ENCODE results near the gene MYO5A. TPM values are rescaled to one million over a fixed set of nuclear protein-coding genes. Genes with fewer than 3 reads are reported as not detected.

MYO5A gene
- total and polyA plus RNA-seq, 2 donors (not counting 3 experiments of a cell fraction or from before 2014, with no cell fraction given) = 31.9 to 91.9 TPM

GRCh38 chr15:52295421-52296001 is 233.2 kb downstream of the MYO5A start, which contains the start of gene MYO5C:
MYO5C (minus strand) TSS chr15:52295804; CDS start chr15:52295636, 168 bp downstream.
- no peak within 1 kb of the TSS for H3K27ac ChIP-seq (ENCODE audit: insufficient read depth, low read depth, low read length)
- H3K9me3 ChIP-seq (replicated peaks; ENCODE audit: control insufficient read depth, insufficient read depth, low read length) = no peaks in the 10 kb centered on the region
- ChIA-PET CTCF (interaction anchor here (0.7 to 2.0 kb wide), 6 partner anchors 14 to 440 kb away, joined by 3 to 7 read pairs (median 4); no protein-coding TSS in a partner anchor), POLR2A (interaction anchor here (0.6 to 1.8 kb wide), 2 partner anchors 34 to 61 kb away, joined by 8 to 14 read pairs; no protein-coding TSS in a partner anchor)
- H3K4me2 ChIP-seq (ENCODE audit: insufficient read depth, low read length) = peak within 1 kb of the TSS; percentile 87
- peak within 1 kb of the TSS; percentile 86 for H2AFZ ChIP-seq (ENCODE audit: low read depth, low read length)
- TF ChIP-seq EZH2 (IDR thresholded peaks at IDR 0.05; ENCODE audit: borderline replicate concordance, low read depth, low read length, severe bottlenecking) (no peak), POLR2AphosphoS5 (IDR thresholded peaks at IDR 0.05; ENCODE audit: insufficient read depth, low read depth, low read length) (peak; percentile 34)
- FAIRE-seq = peak; percentile 71
- no peaks in the 10 kb centered on the region for H3K36me3 ChIP-seq (ENCODE audit: control insufficient read depth in 2 of 2, extremely low read depth in 1 of 2, insufficient read depth in 2 of 2, low read length in 2 of 2)
- no peaks in the 10 kb centered on the region for H3K79me2 ChIP-seq (ENCODE audit: control insufficient read depth, insufficient read depth, low read length)
- peaks cover 0 to 3% of the 10 kb centered on the region in 2 experiments for H3K27me3 ChIP-seq (ENCODE audit: control insufficient read depth in 2 of 2, insufficient read depth in 2 of 2, low read length in 2 of 2)
- H3K9ac ChIP-seq (replicated peaks; ENCODE audit: extremely low read depth, insufficient read depth, low read length) = peak within 1 kb of the TSS; percentile 60
- no peaks in the 10 kb centered on the region for H3K9me1 ChIP-seq (replicated peaks; ENCODE audit: control insufficient read depth, extremely low read depth, insufficient read depth, low read length)
- H4K20me1 ChIP-seq (replicated peaks; ENCODE audit: control insufficient read depth, extremely low read depth, insufficient read depth, low read length) = no peaks in the 10 kb centered on the region
- H3K4me1 ChIP-seq (ENCODE audit: control insufficient read depth, extremely low read depth, insufficient read depth, low read length) = peaks cover 8% of the 10 kb centered on the region
- intact Hi-C loops (cut with micrococcal nuclease) = loop anchor here (1.0 kb wide), 1 partner anchor 33 kb away; no protein-coding TSS in a partner anchor
- H3K4me3 ChIP-seq (replicated peaks in 1 of 3; ENCODE audit: insufficient read depth in 1 of 3, low read depth in 1 of 3, low read length in 3 of 3) = peak within 1 kb of the TSS; percentile 32 to 72 (median 57)
- no TSS peak for BruUV-seq (replicated peaks)
- dilution Hi-C loops (cut with MboI; ENCODE audit: extremely low pct_ligation_motif_present, low sequenced_read_pairs) = no loop called here
- DNase-seq (ENCODE audit: low read depth, low spot score) = peak; percentile 95

DNA sequence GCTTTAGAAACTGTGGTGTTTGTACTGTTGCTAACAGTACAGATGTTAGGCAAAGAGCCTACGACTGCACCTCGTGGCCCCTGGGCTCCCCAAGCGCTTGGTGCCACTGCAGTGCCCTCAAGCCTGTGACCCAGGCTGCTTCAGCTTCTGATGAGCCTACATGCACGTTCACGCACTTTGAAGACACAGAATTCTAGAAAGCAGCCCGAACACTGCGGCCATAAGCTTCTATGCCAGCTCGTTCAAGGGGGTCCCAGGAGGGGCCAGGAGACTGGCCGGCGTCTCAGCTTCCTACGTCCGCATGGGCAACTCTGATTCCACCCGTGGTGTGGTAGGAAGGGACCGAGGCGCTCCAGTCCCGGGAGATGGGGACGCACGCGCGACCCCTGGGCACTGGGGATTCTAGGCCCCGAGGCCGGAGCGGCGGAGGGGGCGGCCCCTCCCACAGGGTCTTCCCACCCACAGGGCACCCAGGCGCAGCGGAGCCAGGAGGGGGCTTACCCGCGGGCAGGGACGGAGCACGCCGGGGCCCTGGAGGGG is 233.7 kb downstream of the MYO5A start:
- Histone ChIP-seq H3K79me2 (ENCODE audit: control insufficient read depth, insufficient read depth, low read length) (no peaks in the 10 kb centered on the region), H2AFZ (ENCODE audit: low read depth, low read length) (peak overlapping the region; percentile 86), H3K9me1 (replicated peaks; ENCODE audit: control insufficient read depth, extremely low read depth, insufficient read depth, low read length) (no peaks in the 10 kb centered on the region), H3K9me3 (replicated peaks; ENCODE audit: control insufficient read depth, insufficient read depth, low read length) (no peaks in the 10 kb centered on the region), H4K20me1 (replicated peaks; ENCODE audit: control insufficient read depth, extremely low read depth, insufficient read depth, low read length) (no peaks in the 10 kb centered on the region), H3K27ac (ENCODE audit: insufficient read depth, low read depth, low read length) (no peak overlapping the region), H3K4me1 (ENCODE audit: control insufficient read depth, extremely low read depth, insufficient read depth, low read length) (peaks cover 8% of the 10 kb centered on the region), H3K27me3 (ENCODE audit: control insufficient read depth in 2 of 2, insufficient read depth in 2 of 2, low read length in 2 of 2) (peaks cover 0 to 3% of the 10 kb centered on the region in 2 experiments), H3K9ac (replicated peaks; ENCODE audit: extremely low read depth, insufficient read depth, low read length) (peak overlapping the region; percentile 60), H3K4me3 (replicated peaks in 1 of 3; ENCODE audit: insufficient read depth in 1 of 3, low read depth in 1 of 3, low read length in 3 of 3) (peak overlapping the region; percentile 32 to 72 (median 57)), H3K4me2 (ENCODE audit: insufficient read depth, low read length) (peak overlapping the region; percentile 87), H3K36me3 (ENCODE audit: control insufficient read depth in 2 of 2, extremely low read depth in 1 of 2, insufficient read depth in 2 of 2, low read length in 2 of 2) (no peaks in the 10 kb centered on the region)
- dilution Hi-C loops (cut with MboI; ENCODE audit: extremely low pct_ligation_motif_present, low sequenced_read_pairs) = no loop called here
- FAIRE-seq (no peak), DNase-seq (ENCODE audit: low read depth, low spot score) (peak; percentile 19)
- intact Hi-C loops (cut with micrococcal nuclease) = loop anchor here (1.0 kb wide), 1 partner anchor 33 kb away; no protein-coding TSS in a partner anchor
- ChIA-PET POLR2A (interaction anchor here (0.6 to 1.8 kb wide), 2 partner anchors 33 to 61 kb away, joined by 8 to 14 read pairs; no protein-coding TSS in a partner anchor), CTCF (interaction anchor here (0.7 to 2.0 kb wide), 6 partner anchors 11 to 441 kb away, joined by 3 to 7 read pairs (median 3); no protein-coding TSS in a partner anchor)
- no peak for TF ChIP-seq FOS (IDR thresholded peaks at IDR 0.05; ENCODE audit: borderline replicate concordance, insufficient read depth, low read length)
- TF ChIP-seq POLR2AphosphoS5 (IDR thresholded peaks at IDR 0.05; ENCODE audit: insufficient read depth, low read depth, low read length) = no peak
- TF ChIP-seq, protein P1, sequence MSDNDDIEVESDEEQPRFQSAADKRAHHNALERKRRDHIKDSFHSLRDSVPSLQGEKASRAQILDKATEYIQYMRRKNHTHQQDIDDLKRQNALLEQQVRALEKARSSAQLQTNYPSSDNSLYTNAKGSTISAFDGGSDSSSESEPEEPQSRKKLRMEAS (IDR thresholded peaks at IDR 0.05; ENCODE audit: insufficient read depth, insufficient read length) = no peak
- TF ChIP-seq, protein P2, sequence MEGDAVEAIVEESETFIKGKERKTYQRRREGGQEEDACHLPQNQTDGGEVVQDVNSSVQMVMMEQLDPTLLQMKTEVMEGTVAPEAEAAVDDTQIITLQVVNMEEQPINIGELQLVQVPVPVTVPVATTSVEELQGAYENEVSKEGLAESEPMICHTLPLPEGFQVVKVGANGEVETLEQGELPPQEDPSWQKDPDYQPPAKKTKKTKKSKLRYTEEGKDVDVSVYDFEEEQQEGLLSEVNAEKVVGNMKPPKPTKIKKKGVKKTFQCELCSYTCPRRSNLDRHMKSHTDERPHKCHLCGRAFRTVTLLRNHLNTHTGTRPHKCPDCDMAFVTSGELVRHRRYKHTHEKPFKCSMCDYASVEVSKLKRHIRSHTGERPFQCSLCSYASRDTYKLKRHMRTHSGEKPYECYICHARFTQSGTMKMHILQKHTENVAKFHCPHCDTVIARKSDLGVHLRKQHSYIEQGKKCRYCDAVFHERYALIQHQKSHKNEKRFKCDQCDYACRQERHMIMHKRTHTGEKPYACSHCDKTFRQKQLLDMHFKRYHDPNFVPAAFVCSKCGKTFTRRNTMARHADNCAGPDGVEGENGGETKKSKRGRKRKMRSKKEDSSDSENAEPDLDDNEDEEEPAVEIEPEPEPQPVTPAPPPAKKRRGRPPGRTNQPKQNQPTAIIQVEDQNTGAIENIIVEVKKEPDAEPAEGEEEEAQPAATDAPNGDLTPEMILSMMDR (IDR thresholded peaks at IDR 0.05; ENCODE audit: extremely low read depth in 1 of 2, insufficient read depth in 1 of 2, low read depth in 1 of 2, low read length in 2 of 2) = no peak
- no peak for TF ChIP-seq MYC (IDR thresholded peaks at IDR 0.05; ENCODE audit: low read depth, low read length)
- TF ChIP-seq EZH2 (IDR thresholded peaks at IDR 0.05; ENCODE audit: borderline replicate concordance, low read depth, low read length, severe bottlenecking) = no peak
- no TSS peak for BruUV-seq (replicated peaks)

All from endothelial cell of umbilical vein (primary cell).